ENCODE measurements around the gene DISP2.

The DISP2 gene

GRCh38 chr15:40330368-40330836 lies 27.6 kb upstream of the DISP2 start:
- Histone ChIP-seq H4K20me1 (ENCODE audit: insufficient read depth, low read length, poor library complexity, severe bottlenecking) (peaks cover 4% of the 10 kb centered on the region), H3F3A (ENCODE audit: low read depth) (0 out of 2 replicates have a peak, but pooled peaks cover 8% of the 10 kb centered on the region), H3K4me2 (ENCODE audit: low read depth, low read length, poor library complexity, severe bottlenecking) (peak overlapping the region; percentile 84), H3K36me3 (ENCODE audit: insufficient read depth, low read length) (peaks cover 3% of the 10 kb centered on the region; the same call in 1 of the 2 replicates), H3K9ac (ENCODE audit: low read depth, low read length, poor library complexity, severe bottlenecking) (peak overlapping the region; percentile 82), H3K79me2 (ENCODE audit: insufficient read depth, low read length) (peaks cover 77% of the 10 kb centered on the region), H3K4me1 (ENCODE audit: insufficient read depth, low read length, poor library complexity, severe bottlenecking) (peaks cover 96% of the 10 kb centered on the region), H3K9me3 (ENCODE audit: insufficient read depth, low read depth, low read length) (no peaks in the 10 kb centered on the region), H3K9me2 (replicated peaks; ENCODE audit: low read depth, low read length) (no peaks in the 10 kb centered on the region), H3K27me3 (ENCODE audit: insufficient read depth, low read length, poor library complexity, severe bottlenecking) (no peaks in the 10 kb centered on the region), H2AFZ (ENCODE audit: low read length) (no peak overlapping the region), H3K4me3 (ENCODE audit: low read length, poor library complexity, severe bottlenecking) (no peak overlapping the region)
- TF ChIP-seq EZH2phosphoT487 (IDR thresholded peaks at IDR 0.05; ENCODE audit: borderline replicate concordance): no peak
- TF ChIP-seq, protein P1, sequence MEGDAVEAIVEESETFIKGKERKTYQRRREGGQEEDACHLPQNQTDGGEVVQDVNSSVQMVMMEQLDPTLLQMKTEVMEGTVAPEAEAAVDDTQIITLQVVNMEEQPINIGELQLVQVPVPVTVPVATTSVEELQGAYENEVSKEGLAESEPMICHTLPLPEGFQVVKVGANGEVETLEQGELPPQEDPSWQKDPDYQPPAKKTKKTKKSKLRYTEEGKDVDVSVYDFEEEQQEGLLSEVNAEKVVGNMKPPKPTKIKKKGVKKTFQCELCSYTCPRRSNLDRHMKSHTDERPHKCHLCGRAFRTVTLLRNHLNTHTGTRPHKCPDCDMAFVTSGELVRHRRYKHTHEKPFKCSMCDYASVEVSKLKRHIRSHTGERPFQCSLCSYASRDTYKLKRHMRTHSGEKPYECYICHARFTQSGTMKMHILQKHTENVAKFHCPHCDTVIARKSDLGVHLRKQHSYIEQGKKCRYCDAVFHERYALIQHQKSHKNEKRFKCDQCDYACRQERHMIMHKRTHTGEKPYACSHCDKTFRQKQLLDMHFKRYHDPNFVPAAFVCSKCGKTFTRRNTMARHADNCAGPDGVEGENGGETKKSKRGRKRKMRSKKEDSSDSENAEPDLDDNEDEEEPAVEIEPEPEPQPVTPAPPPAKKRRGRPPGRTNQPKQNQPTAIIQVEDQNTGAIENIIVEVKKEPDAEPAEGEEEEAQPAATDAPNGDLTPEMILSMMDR (conservative IDR thresholded peaks at IDR 0.05; ENCODE audit: low read length): no peak

- Histone ChIP-seq H3K4me3 (ENCODE audit: low read length, poor library complexity, severe bottlenecking) (no peak overlapping the region), H3K27me3 (ENCODE audit: insufficient read depth, low read length, poor library complexity, severe bottlenecking) (no peaks in the 10 kb centered on the region), H2AFZ (ENCODE audit: low read length) (no peak overlapping the region), H3K36me3 (ENCODE audit: insufficient read depth, low read length) (peaks cover 3% of the 10 kb centered on the region; the same call in 1 of the 2 replicates), H3K9ac (ENCODE audit: low read depth, low read length, poor library complexity, severe bottlenecking) (peak overlapping the region; percentile 82), H3F3A (ENCODE audit: low read depth) (0 out of 2 replicates have a peak, but pooled peaks cover 8% of the 10 kb centered on the region), H3K4me1 (ENCODE audit: insufficient read depth, low read length, poor library complexity, severe bottlenecking) (peaks cover 96% of the 10 kb centered on the region), H3K9me2 (replicated peaks; ENCODE audit: low read depth, low read length) (no peaks in the 10 kb centered on the region), H3K9me3 (ENCODE audit: insufficient read depth, low read depth, low read length) (no peaks in the 10 kb centered on the region), H4K20me1 (ENCODE audit: insufficient read depth, low read length, poor library complexity, severe bottlenecking) (no peaks in the 10 kb centered on the region), H3K4me2 (ENCODE audit: low read depth, low read length, poor library complexity, severe bottlenecking) (peak overlapping the region; percentile 84), H3K79me2 (ENCODE audit: insufficient read depth, low read length) (peaks cover 71% of the 10 kb centered on the region)
- no peak for TF ChIP-seq EZH2phosphoT487 (IDR thresholded peaks at IDR 0.05; ENCODE audit: borderline replicate concordance)
- TF ChIP-seq, protein P1 (conservative IDR thresholded peaks at IDR 0.05; ENCODE audit: low read length): no peak
These were observed 27.0 kb upstream of the DISP2 start for GRCh38 chr15:40331026-40331425.

DNA sequence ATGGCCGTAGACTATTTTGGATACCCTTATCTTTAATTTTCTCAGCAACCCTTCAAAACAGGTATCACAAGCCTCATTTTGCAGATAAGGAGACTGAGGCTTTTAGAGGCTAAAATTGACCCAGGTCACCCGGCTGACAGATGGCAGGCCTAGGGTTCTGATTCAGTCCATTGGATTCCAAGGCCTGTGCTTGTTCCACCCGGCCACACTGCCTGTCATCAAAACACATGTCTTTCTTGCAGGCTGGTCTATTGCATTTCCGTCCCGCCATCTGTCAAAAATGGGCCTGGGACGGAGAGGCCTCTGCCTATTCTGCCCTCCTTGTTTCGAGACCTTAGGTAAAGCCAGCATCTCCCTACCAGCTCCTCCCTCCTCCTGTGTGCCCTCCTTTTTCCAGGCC lies 26.4 kb upstream of the DISP2 start:
- H4K20me1 ChIP-seq (ENCODE audit: insufficient read depth, low read length, poor library complexity, severe bottlenecking): no peaks in the 10 kb centered on the region
- no peak overlapping the region for H3K4me3 ChIP-seq (ENCODE audit: low read length, poor library complexity, severe bottlenecking)
- peaks cover 64% of the 10 kb centered on the region for H3K79me2 ChIP-seq (ENCODE audit: insufficient read depth, low read length)
- no peaks in the 10 kb centered on the region for H3K27me3 ChIP-seq (ENCODE audit: insufficient read depth, low read length, poor library complexity, severe bottlenecking)
- 0 out of 2 replicates have a peak, but pooled peaks cover 8% of the 10 kb centered on the region for H3F3A ChIP-seq (ENCODE audit: low read depth)
- H3K9me3 ChIP-seq (ENCODE audit: insufficient read depth, low read depth, low read length): no peaks in the 10 kb centered on the region
- no peak for TF ChIP-seq EZH2phosphoT487 (IDR thresholded peaks at IDR 0.05; ENCODE audit: borderline replicate concordance)
- peak overlapping the region; percentile 82 for H3K9ac ChIP-seq (ENCODE audit: low read depth, low read length, poor library complexity, severe bottlenecking)
- no peak overlapping the region for H2AFZ ChIP-seq (ENCODE audit: low read length)
- H3K36me3 ChIP-seq (ENCODE audit: insufficient read depth, low read length): peaks cover 3% of the 10 kb centered on the region; the same call in 1 of the 2 replicates
- peaks cover 96% of the 10 kb centered on the region for H3K4me1 ChIP-seq (ENCODE audit: insufficient read depth, low read length, poor library complexity, severe bottlenecking)
- H3K9me2 ChIP-seq (replicated peaks; ENCODE audit: low read depth, low read length): no peaks in the 10 kb centered on the region
- peak overlapping the region; percentile 79 for H3K4me2 ChIP-seq (ENCODE audit: low read depth, low read length, poor library complexity, severe bottlenecking)
